Epithelial cell of esophagus (primary cell): ENCODE measurements around the gene SLC13A2.

Experiments
- DNase-seq: peaks from one replicate; pipeline ENCODE4 v3.0.0; 2010; ENCODE audit warnings: low read depth
- H3K4me3 ChIP-seq: 2 replicates; pipeline ENCODE4 v1.5.1; 2011; ENCODE audit warnings: mild to moderate bottlenecking, low read length, control low read depth
- CTCF ChIP-seq: IDR thresholded peaks from 2 replicates; pipeline ENCODE4 v1.5.1; 2011; ENCODE audit warnings: low read depth, mild to moderate bottlenecking, low read length, control low read depth, inconsistent platforms; ENCODE audit not compliant: insufficient read depth; ENCODE audit errors: missing control alignments

Gene SLC13A2

GRCh38 chr17:28480278-28480677 is 6.8 kb downstream of the SLC13A2 start:
- DNase-seq, result no peak
- no peak overlapping the region for H3K4me3 ChIP-seq
- no peak for TF ChIP-seq CTCF

DNA sequence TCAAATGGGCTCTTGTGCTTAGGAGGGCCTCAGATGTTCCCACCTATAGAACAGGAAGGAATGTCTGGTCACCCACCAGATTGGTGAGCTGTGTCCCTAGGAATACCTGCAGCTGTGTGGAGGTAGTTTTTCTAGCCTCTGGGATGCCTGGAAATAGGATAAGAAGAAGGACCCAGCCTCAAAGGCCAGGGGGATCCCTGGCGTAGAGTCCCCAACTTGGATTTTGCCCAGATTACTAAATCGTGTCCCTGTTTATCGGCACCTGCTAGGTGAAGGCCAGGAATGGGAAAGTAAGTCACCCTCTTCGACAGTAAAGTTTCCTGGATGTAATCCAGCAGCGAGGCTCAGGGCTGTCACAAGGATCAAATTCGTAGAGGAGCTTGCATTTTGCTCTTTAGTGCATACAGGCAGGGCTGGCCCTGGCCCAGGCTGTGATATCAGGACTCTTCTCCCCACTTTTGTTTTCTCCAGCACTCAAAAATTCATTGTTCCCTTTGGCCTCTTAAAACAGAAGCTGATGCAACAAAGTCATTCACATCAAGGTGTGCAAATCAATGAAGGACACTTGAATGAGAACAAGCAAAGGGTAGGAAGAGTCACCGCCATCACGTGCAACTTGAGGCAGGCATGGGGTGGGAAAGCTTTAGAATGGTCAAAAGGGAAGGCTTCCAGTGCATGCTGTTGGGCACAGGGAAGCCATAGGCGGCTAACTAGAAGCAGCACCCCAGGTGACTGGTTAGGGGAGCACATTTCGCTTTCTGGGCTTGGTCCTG is 7.5 kb downstream of the SLC13A2 start:
- DNase-seq, result no peak
- no peak overlapping the region for H3K4me3 ChIP-seq
- no peak for TF ChIP-seq CTCF

- no peak overlapping the region for H3K4me3 ChIP-seq
- TF ChIP-seq CTCF, result no peak
- DNase-seq, result no peak
These were observed 9.2 kb downstream of the SLC13A2 start for GRCh38 chr17:28482551-28483199.

DNA sequence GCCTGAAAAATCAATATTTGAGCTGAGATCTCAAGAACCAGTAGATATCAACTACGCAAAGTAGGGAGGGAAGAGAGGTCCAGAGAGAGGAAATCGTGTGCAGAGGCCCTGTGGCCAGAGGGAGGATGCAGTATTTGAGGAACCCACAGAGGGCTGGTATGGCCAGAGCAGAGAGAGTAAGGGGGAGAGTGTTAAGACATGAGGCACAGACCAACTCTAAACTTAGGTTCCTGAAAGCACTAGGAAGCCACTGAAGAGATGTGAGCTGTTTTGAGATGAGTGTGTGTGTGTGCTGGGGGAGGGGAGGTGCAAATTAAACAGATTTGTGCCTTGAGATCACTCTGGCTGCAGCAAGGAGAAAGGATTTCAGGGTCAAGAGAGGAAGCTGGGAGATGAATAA is 10.9 kb downstream of the SLC13A2 start:
- DNase-seq, result no peak
- H3K4me3 ChIP-seq, result no peak overlapping the region
- no peak for TF ChIP-seq CTCF

- DNase-seq, result no peak
- H3K4me3 ChIP-seq, result no peak overlapping the region
- TF ChIP-seq CTCF, result no peak
These were observed 11.6 kb downstream of the SLC13A2 start for GRCh38 chr17:28485049-28485448.

GRCh38 chr17:28487881-28488532 is 14.6 kb downstream of the SLC13A2 start:
- H3K4me3 ChIP-seq, result no peak overlapping the region
- no peak for TF ChIP-seq CTCF
- DNase-seq, result no peak
